Retinal pigment epithelial cell (primary cell): Measurements from ENCODE around the gene SLC46A1.

ENCODE experiments used
- DNase-seq: peaks from one replicate; pipeline ENCODE4 v3.0.0-alpha.2; 2010; ENCODE audit warnings: low read depth
- H3K4me3 ChIP-seq: 2 replicates; pipeline ENCODE4 v1.5.1; 2011; ENCODE audit warnings: mild to moderate bottlenecking, low read length, control low read depth, moderate library complexity
- TF ChIP-seq, protein P1 (sequence below): conservative IDR thresholded peaks from 2 replicates; pipeline ENCODE4 v1.5.1; 2011; ENCODE audit warnings: low read depth, low read length, control low read depth, inconsistent platforms

Gene SLC46A1

DNA sequence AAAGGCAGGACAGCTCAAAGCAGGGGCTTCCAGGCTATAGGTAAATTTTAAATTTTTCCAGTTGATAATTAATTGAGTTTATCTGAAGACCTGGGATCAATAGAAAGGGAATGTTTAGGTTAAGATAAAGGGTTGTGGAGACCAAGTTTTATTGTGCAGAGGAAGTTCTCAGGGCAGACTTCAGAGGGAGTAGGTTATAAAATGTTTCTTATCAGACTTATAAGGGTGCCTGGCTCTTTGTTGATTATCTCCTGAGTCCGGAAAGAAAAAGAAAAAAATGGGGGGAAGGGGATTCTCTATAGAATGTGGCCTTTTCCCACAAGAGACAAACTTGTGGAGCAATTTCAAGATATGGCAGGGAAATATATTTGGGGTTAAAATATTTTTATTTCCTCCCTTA is 15.9 kb downstream of the SLC46A1 start:
- TF ChIP-seq, protein P1, sequence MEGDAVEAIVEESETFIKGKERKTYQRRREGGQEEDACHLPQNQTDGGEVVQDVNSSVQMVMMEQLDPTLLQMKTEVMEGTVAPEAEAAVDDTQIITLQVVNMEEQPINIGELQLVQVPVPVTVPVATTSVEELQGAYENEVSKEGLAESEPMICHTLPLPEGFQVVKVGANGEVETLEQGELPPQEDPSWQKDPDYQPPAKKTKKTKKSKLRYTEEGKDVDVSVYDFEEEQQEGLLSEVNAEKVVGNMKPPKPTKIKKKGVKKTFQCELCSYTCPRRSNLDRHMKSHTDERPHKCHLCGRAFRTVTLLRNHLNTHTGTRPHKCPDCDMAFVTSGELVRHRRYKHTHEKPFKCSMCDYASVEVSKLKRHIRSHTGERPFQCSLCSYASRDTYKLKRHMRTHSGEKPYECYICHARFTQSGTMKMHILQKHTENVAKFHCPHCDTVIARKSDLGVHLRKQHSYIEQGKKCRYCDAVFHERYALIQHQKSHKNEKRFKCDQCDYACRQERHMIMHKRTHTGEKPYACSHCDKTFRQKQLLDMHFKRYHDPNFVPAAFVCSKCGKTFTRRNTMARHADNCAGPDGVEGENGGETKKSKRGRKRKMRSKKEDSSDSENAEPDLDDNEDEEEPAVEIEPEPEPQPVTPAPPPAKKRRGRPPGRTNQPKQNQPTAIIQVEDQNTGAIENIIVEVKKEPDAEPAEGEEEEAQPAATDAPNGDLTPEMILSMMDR: no peak
- no peak for DNase-seq
- no peak overlapping the region for H3K4me3 ChIP-seq

DNA sequence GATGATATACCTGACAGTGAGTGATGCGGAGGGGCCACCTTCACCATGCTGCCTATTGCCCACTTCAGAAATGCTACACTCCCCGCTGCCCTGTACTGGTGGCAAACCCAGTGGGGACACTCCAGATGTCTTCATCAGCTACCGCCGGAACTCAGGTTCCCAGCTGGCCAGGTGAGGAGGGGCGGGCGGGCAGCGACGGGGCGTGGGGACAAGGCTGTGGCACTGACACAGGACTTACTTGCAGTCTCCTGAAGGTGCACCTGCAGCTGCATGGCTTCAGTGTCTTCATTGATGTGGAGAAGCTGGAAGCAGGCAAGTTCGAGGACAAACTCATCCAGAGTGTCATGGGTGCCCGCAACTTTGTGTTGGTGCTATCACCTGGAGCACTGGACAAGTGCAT is 17.9 kb downstream of the SLC46A1 start:
- H3K4me3 ChIP-seq: no peak overlapping the region
- DNase-seq: no peak
- TF ChIP-seq, protein P1: no peak

DNA sequence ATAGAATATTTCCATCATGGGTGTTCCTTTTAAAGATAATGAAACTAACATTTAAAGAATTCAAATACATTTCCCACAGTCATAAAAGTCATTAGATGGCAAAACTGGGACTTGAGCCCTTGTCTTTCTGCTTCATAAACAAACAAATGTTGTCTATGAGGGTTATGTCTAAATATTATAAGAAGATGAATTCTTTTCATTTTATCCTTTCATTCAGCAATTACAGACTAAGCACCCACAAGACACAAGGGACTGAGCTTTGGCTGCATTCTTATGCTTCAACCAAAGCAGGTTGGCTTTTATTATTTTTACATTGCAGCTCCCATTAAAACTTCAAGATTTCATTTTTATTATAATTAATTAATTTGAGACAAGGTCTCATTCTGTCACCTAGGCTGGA is 19.6 kb downstream of the SLC46A1 start:
- H3K4me3 ChIP-seq: no peak overlapping the region
- TF ChIP-seq, protein P1: no peak
- no peak for DNase-seq

DNA sequence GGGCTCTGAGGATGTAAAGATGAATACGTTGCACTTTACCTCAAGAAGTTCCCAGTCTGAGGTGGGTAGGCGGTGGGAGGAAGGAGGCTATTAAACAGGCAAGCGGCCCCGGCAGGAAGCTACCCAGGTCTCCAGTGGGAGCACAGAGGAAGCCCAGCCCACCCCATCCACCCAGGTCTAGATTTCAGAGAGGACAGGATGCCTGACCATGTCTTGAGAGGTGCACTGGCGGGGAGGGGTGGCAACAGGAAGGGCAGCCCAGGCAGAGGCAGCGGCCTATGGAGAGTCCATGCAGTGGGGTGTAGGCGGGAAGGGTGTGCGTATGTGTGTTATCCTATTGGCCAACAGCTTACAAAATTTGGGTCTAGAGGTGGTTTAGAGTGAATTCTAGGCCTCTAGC is 20.6 kb downstream of the SLC46A1 start:
- no peak for DNase-seq
- TF ChIP-seq, protein P1: no peak
- no peak overlapping the region for H3K4me3 ChIP-seq

DNA sequence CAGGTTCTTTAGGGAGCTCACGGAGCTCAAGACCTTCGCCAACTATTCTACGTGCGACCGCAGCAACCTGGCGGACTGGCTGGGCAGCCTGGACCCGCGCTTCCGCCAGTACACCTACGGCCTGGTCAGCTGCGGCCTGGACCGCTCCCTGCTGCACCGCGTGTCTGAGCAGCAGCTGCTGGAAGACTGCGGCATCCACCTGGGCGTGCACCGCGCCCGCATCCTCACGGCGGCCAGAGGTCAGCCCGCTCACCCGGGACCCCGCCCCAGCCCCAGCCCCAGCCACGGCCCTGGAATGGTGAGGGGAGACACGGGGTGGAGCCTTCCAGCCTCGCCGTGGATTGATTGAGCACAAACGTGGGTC is 21.0 kb downstream of the SLC46A1 start:
- no peak overlapping the region for H3K4me3 ChIP-seq
- TF ChIP-seq, protein P1: no peak
- DNase-seq: no peak

DNA sequence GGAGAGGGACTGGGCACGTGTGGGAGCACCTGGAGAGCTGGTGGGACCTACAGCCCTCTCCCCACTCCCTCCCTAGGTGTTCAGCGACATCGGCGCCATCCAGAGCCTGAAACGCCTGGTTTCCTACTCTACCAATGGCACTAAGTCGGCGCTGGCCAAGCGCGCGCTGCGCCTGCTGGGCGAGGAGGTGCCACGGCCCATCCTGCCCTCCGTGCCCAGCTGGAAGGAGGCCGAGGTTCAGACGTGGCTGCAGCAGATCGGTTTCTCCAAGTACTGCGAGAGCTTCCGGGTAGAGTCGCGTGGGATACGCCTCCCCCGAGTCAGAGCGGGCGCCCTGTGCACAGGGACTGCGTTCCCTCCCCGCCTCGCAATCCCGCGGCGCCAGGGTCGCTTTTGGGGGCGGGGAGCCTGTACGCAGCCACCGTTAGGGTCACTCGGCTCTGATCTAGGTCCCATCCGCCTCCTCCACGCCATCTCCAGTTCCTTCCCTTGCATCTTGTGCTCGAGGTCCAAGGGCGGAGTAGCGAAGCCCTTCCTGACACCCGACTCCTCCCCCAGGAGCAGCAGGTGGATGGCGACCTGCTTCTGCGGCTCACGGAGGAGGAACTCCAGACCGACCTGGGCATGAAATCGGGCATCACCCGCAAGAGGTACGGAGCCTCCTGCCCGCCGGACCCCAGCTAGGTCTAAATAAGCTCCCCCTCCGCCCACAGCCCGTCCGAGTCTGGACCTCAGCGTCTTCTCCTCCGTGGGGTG is 21.6 kb downstream of the SLC46A1 start:
- TF ChIP-seq, protein P1: no peak
- H3K4me3 ChIP-seq: peak overlapping the region; percentile 28
- DNase-seq: no peak

DNA sequence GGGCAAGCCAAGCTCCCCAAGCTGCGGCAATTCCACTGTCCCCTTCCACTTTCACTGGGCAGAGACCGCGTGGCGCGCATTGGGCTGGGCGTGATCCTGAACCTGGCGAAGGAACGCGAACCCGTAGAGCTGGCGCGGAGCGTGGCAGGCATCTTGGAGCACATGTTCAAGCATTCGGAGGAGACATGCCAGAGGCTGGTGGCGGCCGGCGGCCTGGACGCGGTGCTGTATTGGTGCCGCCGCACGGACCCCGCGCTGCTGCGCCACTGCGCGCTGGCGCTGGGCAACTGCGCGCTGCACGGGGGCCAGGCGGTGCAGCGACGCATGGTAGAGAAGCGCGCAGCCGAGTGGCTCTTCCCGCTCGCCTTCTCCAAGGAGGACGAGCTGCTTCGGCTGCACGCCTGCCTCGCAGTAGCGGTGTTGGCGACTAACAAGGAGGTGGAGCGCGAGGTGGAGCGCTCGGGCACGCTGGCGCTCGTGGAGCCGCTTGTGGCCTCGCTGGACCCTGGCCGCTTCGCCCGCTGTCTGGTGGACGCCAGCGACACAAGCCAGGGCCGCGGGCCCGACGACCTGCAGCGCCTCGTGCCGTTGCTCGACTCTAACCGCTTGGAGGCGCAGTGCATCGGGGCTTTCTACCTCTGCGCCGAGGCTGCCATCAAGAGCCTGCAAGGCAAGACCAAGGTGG is 24.7 kb downstream of the SLC46A1 start:
- no peak for DNase-seq

More for the DNA sequence above, 24.7 kb downstream of the SLC46A1 start:
- H3K4me3 ChIP-seq: no peak overlapping the region
- TF ChIP-seq, protein P1: peak; percentile 49
